Neural progenitor cell (in vitro differentiated cells): ENCODE results near the gene IFIT2.

ENCODE experiments used
- EZH2 ChIP-seq: fragments of 200-600 bp; sonication (generic); IDR thresholded peaks from 2 replicates; pipeline ENCODE4 v1.6.1; 2017; ENCODE audit warnings: antibody characterized with exemption, mild to moderate bottlenecking, moderate library complexity
- TF ChIP-seq, protein P1 (sequence below): fragments of 200-600 bp; sonication (generic); IDR thresholded peaks from 2 replicates; pipeline ENCODE4 v1.5.1; 2017; ENCODE audit warnings: antibody characterized with exemption, mild to moderate bottlenecking

GRCh38 chr10:89295597-89295996 is 6.2 kb upstream of the IFIT2 start:
- TF ChIP-seq EZH2: no peak
- TF ChIP-seq, protein P1, sequence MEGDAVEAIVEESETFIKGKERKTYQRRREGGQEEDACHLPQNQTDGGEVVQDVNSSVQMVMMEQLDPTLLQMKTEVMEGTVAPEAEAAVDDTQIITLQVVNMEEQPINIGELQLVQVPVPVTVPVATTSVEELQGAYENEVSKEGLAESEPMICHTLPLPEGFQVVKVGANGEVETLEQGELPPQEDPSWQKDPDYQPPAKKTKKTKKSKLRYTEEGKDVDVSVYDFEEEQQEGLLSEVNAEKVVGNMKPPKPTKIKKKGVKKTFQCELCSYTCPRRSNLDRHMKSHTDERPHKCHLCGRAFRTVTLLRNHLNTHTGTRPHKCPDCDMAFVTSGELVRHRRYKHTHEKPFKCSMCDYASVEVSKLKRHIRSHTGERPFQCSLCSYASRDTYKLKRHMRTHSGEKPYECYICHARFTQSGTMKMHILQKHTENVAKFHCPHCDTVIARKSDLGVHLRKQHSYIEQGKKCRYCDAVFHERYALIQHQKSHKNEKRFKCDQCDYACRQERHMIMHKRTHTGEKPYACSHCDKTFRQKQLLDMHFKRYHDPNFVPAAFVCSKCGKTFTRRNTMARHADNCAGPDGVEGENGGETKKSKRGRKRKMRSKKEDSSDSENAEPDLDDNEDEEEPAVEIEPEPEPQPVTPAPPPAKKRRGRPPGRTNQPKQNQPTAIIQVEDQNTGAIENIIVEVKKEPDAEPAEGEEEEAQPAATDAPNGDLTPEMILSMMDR: no peak
